SK-N-SH (cell line): ENCODE data around the gene PPP1R14C. TPM values are rescaled to one million over a fixed set of nuclear protein-coding genes. Genes with fewer than 3 reads are reported as not detected.

Experiments
- CTCF ChIA-PET: fragments of 300-600, 350-600 bp; formaldehyde crosslinking; extraction: SDS; loops from one replicate; lab custom pipeline; 2021; lab: Yijun Ruan, JAX
- POLR2A ChIA-PET: fragments of 350-600 bp; sonication (Branson Sonifier 250); formaldehyde crosslinking; extraction: SDS; loops from one replicate; lab custom pipeline; 2020; ENCODE audit warnings: antibody characterized with exemption, inconsistent platforms; lab: Yijun Ruan, JAX
- DNase-seq: peaks from one replicate; pipeline ENCODE4 v3.0.0; 2012
- H2AFZ ChIP-seq: fragments of 200-600 bp; sonication (generic); 2 replicates; pipeline ENCODE4 v1.8.1; 2016; ENCODE audit warnings: antibody characterized with exemption, mild to moderate bottlenecking, low read depth
- H3F3A ChIP-seq: fragments of 200-600 bp; sonication (generic); replicated peaks from 2 replicates; pipeline ENCODE3; 2016; ENCODE audit warnings: antibody characterized with exemption, mild to moderate bottlenecking; ENCODE audit not compliant: insufficient read depth
- H3K27ac ChIP-seq, 2 experiments: fragments of 200-500 bp in 1 of 2; fragments of 200-600 bp in 1 of 2; sonication (Bioruptor generic) in 1 of 2; sonication (generic), shearing (Covaris generic) in 1 of 2; 2 replicates each; pipeline versions ENCODE4 v1.5.1 to v1.6.1; 2014 to 2016; ENCODE audit warnings: low read depth in 2 of 2, inconsistent platforms in 1 of 2, low read length in 1 of 2, mild to moderate bottlenecking in 1 of 2, mixed read lengths in 1 of 2
- H3K27me3 ChIP-seq: fragments of 200-600 bp; sonication (generic), shearing (Covaris generic); 2 replicates; pipeline ENCODE4 v1.6.1; 2016; ENCODE audit warnings: mixed run types; ENCODE audit not compliant: insufficient read depth
- H3K36me3 ChIP-seq, 2 experiments: fragments of 200-500 bp in 1 of 2; fragments of 200-600 bp in 1 of 2; sonication (Bioruptor generic) in 1 of 2; sonication (generic) in 1 of 2; replicated peaks in 1 of 2; 2 replicates each; pipeline versions ENCODE3 to v1.5.1; 2014 to 2016; ENCODE audit warnings: low read length in 1 of 2, mild to moderate bottlenecking in 1 of 2; ENCODE audit not compliant: insufficient read depth in 2 of 2, control insufficient read depth in 1 of 2
- H3K4me1 ChIP-seq, 2 experiments: fragments of 200-500 bp in 1 of 2; fragments of 200-600 bp in 1 of 2; sonication (Bioruptor generic) in 1 of 2; sonication (generic), shearing (Covaris generic) in 1 of 2; 2 replicates each; pipeline versions ENCODE4 v1.5.1 to v1.6.1; 2014 to 2016; ENCODE audit warnings: low read depth in 1 of 2, low read length in 1 of 2, mixed run types in 1 of 2; ENCODE audit not compliant: insufficient read depth in 2 of 2, control insufficient read depth in 1 of 2
- H3K4me2 ChIP-seq: fragments of 200-600 bp; sonication (generic), shearing (Covaris generic); 2 replicates; pipeline ENCODE4 v1.6.1; 2017; ENCODE audit warnings: mixed run types
- H3K4me3 ChIP-seq, 2 experiments: fragments of 200-500 bp in 1 of 2; fragments of 200-600 bp in 1 of 2; sonication (Bioruptor generic) in 1 of 2; sonication (generic), shearing (Covaris generic) in 1 of 2; 2 replicates each; pipeline versions ENCODE4 v1.5.1 to v1.8.1; 2014 to 2016; ENCODE audit warnings: low read depth in 2 of 2, inconsistent platforms in 1 of 2, low read length in 1 of 2, mild to moderate bottlenecking in 1 of 2, mixed read lengths in 1 of 2, moderate library complexity in 1 of 2
- H3K79me2 ChIP-seq: fragments of 200-600 bp; sonication (generic); 2 replicates; pipeline ENCODE4 v1.8.1; 2017; ENCODE audit warnings: mild to moderate bottlenecking; ENCODE audit not compliant: insufficient read depth
- H3K9ac ChIP-seq: fragments of 200-600 bp; sonication (generic); 2 replicates; pipeline ENCODE4 v1.6.1; 2017; ENCODE audit warnings: mixed run types
- H3K9me2 ChIP-seq: fragments of 200-600 bp; sonication (generic); 2 replicates; pipeline ENCODE4 v1.6.1; 2017; ENCODE audit warnings: mixed run types
- H3K9me3 ChIP-seq: fragments of 200-600 bp; sonication (generic); 2 replicates; pipeline ENCODE4 v1.6.1; 2017; ENCODE audit warnings: mixed run types, mild to moderate bottlenecking, moderate library complexity
- H4K20me1 ChIP-seq: fragments of 200-600 bp; sonication (generic); 2 replicates; pipeline ENCODE4 v1.6.1; 2017; ENCODE audit warnings: mild to moderate bottlenecking, mixed run types; ENCODE audit not compliant: insufficient read depth
- EP300 ChIP-seq, 2 experiments: IDR thresholded peaks; 2 replicates each; pipeline versions ENCODE4 v1.4.0 to v1.6.1; 2012; ENCODE audit warnings: borderline replicate concordance in 1 of 2, low read depth in 1 of 2, low read length in 1 of 2
- NRF1 ChIP-seq: IDR thresholded peaks from 2 replicates; pipeline ENCODE4 v1.6.1; 2012; ENCODE audit warnings: low read depth, mild to moderate bottlenecking, low read length
- RAD21 ChIP-seq: IDR thresholded peaks from 2 replicates; pipeline ENCODE4 v1.6.1; 2012; ENCODE audit warnings: mild to moderate bottlenecking, low read length
- RCOR1 ChIP-seq: fragments of 150-350 bp; IDR thresholded peaks from 2 replicates; pipeline ENCODE4 v1.6.1; 2017; ENCODE audit warnings: antibody characterized with exemption, low read length
- RFX5 ChIP-seq: IDR thresholded peaks from 2 replicates; pipeline ENCODE4 v1.6.1; 2012; ENCODE audit warnings: mild to moderate bottlenecking, improper control_type of control experiment, low read length
- RXRA ChIP-seq: IDR thresholded peaks from 2 replicates; pipeline ENCODE4 v1.4.0; 2012; ENCODE audit warnings: low read depth, mild to moderate bottlenecking, borderline replicate concordance
- TCF12 ChIP-seq: IDR thresholded peaks from 2 replicates; pipeline ENCODE4 v1.4.0; 2012
- WGBS: methylation state at CpG from one replicate; pipeline ENCODE4 v1.1.6; 2017; ENCODE audit warnings: low lambda C conversion rate; 5-methylcytosine and 5-hydroxymethylcytosine counted together
- polyA plus RNA-seq, 3 experiments: library from polyadenylated mRNA; depleted of rRNA; stranded (reverse); fragments of >200 nt; gene quantifications; 2 replicates each; pipeline ENCODE4 v1.2.3, GENCODE V29; 2012
- TF ChIP-seq, protein P1 (sequence below): fragments of 150-350 bp; IDR thresholded peaks from 2 replicates; pipeline ENCODE4 v1.6.1; 2017; ENCODE audit warnings: antibody characterized with exemption, low read length, low read depth, borderline replicate concordance
- TF ChIP-seq, protein P2 (sequence below): IDR thresholded peaks from 2 replicates; pipeline ENCODE4 v1.4.0; 2012; ENCODE audit warnings: low read depth

The PPP1R14C gene
- polyA plus RNA-seq, 1 of the 3 experiments (the other 2 are of a cell fraction) = not detected

DNA sequence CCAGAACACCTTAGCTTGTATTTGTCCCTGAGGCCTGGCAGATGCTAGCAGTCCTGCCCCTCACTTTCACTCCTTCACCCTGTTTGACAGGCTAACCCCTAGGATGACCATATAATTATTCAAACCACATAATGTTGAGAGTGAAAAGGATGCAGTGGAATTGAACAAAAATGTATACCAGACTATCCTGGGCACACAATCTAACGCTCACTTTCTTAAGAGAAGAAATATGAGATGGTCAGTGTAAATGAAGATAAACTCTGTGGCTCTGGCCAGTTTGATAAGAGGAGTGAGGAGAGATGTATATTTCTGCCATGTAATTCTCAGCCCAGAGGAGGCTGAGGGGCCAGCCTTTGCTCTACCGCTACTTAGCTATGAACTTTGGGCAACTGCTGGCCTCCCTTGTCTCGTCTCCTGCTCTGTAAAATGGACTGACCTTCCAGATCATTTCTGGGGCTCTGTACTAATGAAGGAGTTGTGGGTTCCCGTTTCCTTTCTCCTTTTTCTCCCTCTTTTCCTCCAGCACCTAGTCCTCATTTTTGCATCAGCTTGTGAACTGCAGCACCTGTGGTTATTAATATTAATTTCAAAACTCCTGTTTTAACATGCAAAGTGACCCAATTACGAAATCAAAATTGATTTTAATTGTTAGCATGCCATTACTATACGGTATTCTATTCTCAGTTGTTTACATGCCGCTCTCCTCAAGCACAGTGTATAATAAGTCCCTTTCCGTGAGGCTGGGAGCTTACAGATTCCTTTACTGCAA, 133.5 kb downstream of the PPP1R14C start:
- DNase-seq = no peak
- H2AFZ ChIP-seq = no peak overlapping the region
- H3F3A ChIP-seq = no peaks in the 10 kb centered on the region
- no peak overlapping the region for H3K4me3 ChIP-seq
- H4K20me1 ChIP-seq = no peaks in the 10 kb centered on the region
- H3K9ac ChIP-seq = no peak overlapping the region
- TF ChIP-seq RFX5 (no peak), RXRA (no peak), RAD21 (no peak), NRF1 (no peak), RCOR1 (no peak)
- WGBS = 18% methylated on average over 8 of the region's 8 CpGs
- H3K4me2 ChIP-seq = no peak overlapping the region
- peaks cover 6% of the 10 kb centered on the region; the same call in 1 of the 2 replicates for H3K27me3 ChIP-seq
- H3K27ac ChIP-seq = no peak overlapping the region
- ChIA-PET CTCF (no interaction called here), POLR2A (no interaction called here)
- no peaks in the 10 kb centered on the region for H3K9me3 ChIP-seq
- no peaks in the 10 kb centered on the region for H3K4me1 ChIP-seq
- no peaks in the 10 kb centered on the region for H3K36me3 ChIP-seq
- no peaks in the 10 kb centered on the region for H3K79me2 ChIP-seq
- H3K9me2 ChIP-seq = no peaks in the 10 kb centered on the region

DNA sequence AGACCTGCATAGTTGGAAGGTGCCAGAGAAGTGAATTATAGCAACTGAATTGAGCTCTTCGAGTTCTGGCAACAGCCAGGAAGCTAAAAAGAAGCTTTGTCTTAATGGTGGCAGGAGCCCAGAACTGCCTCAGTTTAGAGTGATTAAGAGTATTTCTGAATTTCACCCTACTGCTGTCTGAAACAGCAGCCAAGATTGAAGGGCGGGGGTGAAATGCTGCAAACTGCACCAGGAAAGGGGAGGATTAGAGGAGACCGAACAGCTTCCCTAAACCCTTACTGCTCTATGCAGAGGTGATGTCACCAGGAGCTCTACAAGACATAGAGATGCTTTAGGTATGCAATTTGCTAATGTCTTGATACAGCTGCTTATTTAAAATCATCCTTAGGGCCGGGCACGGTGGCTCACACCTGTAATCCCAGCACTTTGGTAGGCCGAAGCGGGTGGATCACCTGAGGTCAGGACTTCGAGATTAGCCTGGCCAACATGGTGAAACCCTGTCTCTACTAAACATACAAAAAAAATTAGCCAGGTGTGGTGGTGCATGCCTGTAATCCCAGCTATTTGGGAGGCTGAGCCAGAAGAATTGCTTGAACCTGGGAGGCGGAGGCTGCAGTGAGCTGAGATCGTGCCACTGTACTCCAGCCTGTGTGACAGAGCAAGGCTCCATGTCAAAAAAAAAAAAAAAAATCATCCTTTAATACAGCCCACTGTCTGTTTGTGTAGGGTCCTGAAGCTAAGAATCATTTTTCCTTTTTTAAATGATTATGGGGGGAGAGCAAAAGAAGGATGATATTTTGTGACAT, 134.3 kb downstream of the PPP1R14C start:
- Histone ChIP-seq H3F3A (no peaks in the 10 kb centered on the region), H3K79me2 (no peaks in the 10 kb centered on the region), H3K27ac (no peak overlapping the region), H3K9me2 (no peaks in the 10 kb centered on the region), H3K27me3 (peaks cover 6% of the 10 kb centered on the region; the same call in 1 of the 2 replicates), H2AFZ (no peak overlapping the region), H3K9me3 (no peaks in the 10 kb centered on the region), H3K36me3 (no peaks in the 10 kb centered on the region), H4K20me1 (no peaks in the 10 kb centered on the region), H3K9ac (no peak overlapping the region), H3K4me3 (no peak overlapping the region), H3K4me2 (no peak overlapping the region), H3K4me1 (no peaks in the 10 kb centered on the region)
- ChIA-PET CTCF (no interaction called here), POLR2A (no interaction called here)
- WGBS = 18% methylated on average over 10 of the region's 10 CpGs
- no peak for DNase-seq
- TF ChIP-seq EP300 (IDR thresholded peaks at IDR 0.05; ENCODE audit: borderline replicate concordance in 1 of 2, low read depth in 1 of 2, low read length in 1 of 2) = no peak
- TF ChIP-seq, protein P1, sequence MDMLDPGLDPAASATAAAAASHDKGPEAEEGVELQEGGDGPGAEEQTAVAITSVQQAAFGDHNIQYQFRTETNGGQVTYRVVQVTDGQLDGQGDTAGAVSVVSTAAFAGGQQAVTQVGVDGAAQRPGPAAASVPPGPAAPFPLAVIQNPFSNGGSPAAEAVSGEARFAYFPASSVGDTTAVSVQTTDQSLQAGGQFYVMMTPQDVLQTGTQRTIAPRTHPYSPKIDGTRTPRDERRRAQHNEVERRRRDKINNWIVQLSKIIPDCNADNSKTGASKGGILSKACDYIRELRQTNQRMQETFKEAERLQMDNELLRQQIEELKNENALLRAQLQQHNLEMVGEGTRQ = no peak

DNA sequence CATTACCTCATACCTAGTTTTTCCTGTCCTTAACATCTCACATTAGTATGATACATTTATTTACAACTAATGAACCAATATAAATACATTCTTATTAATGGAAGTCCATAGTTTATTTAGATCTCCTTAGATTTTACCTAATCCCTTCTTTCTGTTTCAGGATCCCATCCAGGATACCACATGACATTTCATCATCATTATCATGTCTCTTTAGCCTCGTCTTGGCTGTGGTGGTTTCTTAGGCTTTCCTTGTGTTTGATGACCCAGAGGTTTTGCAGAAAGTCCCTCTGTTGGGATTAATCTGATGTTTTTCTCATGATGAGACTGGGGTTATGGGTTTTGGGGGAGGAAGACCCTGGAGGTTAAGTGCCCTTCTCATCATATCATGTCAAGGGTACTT, 136.7 kb downstream of the PPP1R14C start:
- no peaks in the 10 kb centered on the region for H4K20me1 ChIP-seq
- WGBS = 5% methylated on average over 1 of the region's 1 CpG

More for the DNA sequence above, 136.7 kb downstream of the PPP1R14C start:
- H3K36me3 ChIP-seq = no peaks in the 10 kb centered on the region
- POLR2A ChIA-PET = no interaction called here
- DNase-seq = no peak
- peaks cover 6% of the 10 kb centered on the region; the same call in 1 of the 2 replicates for H3K27me3 ChIP-seq
- H3K4me1 ChIP-seq = no peaks in the 10 kb centered on the region
- CTCF ChIA-PET = no interaction called here
- H3F3A ChIP-seq = no peaks in the 10 kb centered on the region
- H3K79me2 ChIP-seq = no peaks in the 10 kb centered on the region
- no peak overlapping the region for H3K27ac ChIP-seq
- no peak overlapping the region for H3K4me3 ChIP-seq
- TF ChIP-seq TCF12 = no peak
- TF ChIP-seq, protein P2, sequence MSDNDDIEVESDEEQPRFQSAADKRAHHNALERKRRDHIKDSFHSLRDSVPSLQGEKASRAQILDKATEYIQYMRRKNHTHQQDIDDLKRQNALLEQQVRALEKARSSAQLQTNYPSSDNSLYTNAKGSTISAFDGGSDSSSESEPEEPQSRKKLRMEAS = no peak
- TF ChIP-seq RFX5 = no peak
- no peaks in the 10 kb centered on the region for H3K9me2 ChIP-seq
- H3K9me3 ChIP-seq = no peaks in the 10 kb centered on the region
- H3K4me2 ChIP-seq = no peak overlapping the region
- no peak overlapping the region for H2AFZ ChIP-seq
- no peak overlapping the region for H3K9ac ChIP-seq
